CD4-positive, alpha-beta T cell treated with Interleukin-4 for 1 hour (primary cell): ENCODE data around the gene TLNRD1.

Source experiments
- DNase-seq, 2 donors: peaks; one replicate each; pipeline ENCODE4 v3.0.0-alpha.2; 2020 to 2022

TLNRD1 gene

DNA sequence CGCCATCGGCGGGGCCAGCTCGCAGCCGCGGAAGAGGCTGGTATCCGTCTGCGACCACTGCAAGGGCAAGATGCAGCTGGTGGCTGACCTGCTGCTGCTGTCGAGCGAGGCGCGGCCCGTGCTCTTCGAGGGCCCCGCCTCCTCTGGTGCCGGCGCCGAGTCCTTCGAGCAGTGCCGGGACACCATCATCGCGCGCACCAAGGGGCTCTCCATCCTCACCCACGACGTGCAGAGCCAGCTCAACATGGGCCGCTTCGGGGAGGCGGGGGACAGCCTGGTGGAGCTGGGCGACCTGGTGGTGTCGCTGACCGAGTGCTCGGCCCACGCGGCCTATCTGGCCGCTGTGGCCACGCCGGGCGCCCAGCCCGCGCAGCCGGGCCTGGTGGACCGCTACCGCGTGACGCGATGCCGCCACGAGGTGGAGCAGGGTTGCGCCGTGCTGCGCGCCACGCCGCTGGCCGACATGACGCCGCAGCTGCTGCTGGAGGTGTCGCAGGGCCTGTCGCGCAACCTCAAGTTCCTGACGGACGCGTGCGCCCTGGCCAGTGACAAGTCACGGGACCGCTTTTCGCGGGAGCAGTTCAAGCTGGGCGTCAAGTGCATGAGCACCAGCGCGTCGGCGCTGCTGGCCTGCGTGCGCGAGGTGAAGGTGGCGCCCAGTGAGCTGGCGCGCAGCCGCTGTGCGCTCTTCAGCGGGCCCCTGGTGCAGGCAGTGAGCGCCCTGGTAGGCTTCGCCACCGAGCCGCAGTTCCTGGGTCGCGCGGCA, 1.8 kb downstream of the TLNRD1 start:
- no peak for DNase-seq

DNA sequence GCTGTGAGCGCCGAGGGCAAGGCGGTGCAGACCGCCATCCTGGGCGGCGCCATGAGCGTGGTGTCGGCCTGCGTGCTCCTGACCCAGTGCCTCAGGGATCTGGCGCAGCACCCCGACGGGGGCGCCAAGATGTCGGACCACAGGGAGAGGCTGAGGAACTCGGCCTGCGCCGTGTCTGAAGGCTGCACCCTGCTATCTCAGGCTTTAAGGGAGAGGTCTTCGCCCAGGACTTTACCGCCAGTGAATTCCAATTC, 2.3 kb downstream of the TLNRD1 start:
- no peak for DNase-seq

DNA sequence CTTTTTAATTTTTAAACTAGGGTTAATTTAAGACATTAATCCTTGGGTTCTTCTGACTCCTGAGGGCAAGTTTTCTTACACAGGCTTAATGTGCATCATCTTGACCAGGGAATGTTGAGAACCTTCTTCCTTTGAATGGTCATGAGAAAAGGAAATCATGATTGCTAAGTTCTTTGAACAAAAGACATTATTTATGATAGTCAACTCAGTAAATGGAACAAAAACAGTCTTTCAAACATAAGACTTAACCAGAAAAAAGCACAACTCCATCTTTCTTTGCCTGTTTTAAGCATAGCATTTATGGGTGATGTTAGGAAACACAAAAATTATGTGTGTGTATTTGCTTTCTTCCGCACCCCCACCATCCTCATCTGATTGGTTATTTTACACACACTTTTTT, 5.4 kb downstream of the TLNRD1 start:
- DNase-seq, result no peak

DNA sequence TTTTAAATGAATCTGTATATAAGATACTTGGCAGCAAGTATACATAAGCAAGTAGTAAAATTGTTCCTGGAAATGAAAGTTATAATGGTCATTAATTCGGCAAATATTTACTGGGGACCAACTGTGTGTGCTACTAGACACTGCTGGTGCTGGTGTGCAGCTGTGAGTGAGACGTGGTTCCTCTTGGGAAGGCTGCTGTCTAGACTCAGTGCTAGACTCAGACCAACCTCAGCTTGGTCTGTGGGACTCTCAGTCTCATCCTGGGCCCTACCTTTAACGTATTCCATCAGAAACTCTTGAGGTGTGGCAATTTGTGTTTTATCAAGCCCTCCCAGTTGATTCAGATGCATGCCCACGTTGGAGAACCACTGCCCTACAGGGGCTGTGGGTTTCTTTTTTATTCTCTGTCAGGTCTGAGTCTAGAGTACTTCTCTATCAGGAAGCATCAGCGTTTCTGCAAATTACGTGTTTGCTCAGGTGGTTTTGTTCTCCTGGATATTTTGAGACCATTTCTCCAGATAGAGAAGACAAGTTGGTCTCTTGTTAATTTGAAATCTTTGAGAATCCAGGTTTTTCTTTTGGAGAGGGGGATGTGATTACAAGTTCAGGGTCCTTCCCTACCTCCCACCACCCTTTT, 6.8 kb downstream of the TLNRD1 start:
- no peak for DNase-seq

DNA sequence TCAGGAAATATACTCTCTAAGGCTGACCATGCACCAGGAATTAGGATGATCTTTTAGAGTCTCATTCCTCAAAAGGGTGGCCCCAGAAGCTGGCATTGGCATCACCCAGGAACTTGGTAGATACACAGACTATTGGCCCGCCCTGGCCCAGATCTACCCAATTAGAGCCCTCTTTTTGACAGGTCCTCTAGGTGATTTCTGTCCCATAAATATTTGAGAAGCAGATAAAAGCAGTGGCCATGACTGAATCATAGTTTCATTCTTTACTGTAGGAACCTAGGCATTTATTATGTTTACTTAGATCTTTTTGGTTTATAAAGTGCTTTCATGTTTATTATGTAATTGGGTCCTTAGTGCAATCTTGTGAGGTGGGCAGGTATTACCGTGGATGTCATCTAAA, 7.6 kb downstream of the TLNRD1 start:
- DNase-seq, result no peak

DNA sequence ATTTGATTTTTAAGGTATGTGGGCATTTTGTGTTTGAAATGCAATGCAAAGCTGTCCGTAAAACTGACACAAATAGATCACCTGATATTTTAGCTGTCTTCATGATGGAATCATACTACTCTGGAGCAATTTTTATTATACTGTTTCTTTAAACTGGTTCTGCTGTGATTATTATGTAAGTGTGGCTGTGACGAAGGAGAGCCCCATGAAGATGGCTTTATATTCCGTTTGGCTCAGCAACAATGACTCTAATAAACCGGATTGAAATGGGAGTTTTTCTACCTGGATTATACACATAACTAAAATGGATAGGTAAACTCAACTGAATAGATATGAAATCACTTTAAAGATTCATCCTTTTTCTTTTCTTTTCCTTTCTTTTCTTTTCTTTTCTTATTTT, 9.4 kb downstream of the TLNRD1 start:
- DNase-seq, result no peak

DNA sequence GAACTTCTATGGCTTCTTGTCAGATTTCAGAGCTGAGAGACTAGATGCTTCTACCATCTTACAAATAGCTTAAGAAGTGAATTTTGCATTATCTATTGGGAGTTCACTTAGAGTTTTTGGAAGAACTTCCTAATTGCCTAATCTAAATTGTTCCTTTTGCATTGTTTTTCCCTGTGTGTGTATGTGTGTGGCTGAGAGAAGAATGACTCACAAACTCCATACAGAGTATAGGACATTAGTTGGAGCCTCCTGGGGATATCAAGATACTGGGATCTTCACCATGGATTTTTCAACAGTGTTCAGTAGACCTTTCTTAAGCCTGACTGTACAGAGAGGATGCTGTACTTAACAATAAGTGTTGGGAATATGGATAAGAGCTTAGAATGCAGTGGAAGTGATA, 10.9 kb downstream of the TLNRD1 start:
- DNase-seq, result no peak

DNA sequence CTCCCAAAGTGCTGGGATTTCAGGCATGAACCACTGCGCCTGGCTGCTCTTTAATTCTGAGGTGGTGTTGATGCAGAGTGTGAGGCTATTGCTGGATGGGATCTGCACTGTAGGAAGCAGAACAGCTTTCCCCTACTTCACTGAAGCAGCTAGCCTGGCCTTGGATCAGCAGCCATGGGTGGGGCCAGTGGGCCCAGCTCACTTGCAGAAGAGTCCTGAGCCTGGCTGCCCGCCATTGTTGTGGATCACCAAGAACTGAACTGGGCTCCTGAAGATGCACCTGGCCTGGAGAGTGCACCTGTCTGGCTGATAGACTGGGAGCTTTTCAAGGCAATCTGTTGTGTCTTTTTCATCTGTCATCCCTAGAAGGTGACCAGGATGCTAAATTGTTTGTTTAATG, 11.9 kb downstream of the TLNRD1 start:
- no peak for DNase-seq

DNA sequence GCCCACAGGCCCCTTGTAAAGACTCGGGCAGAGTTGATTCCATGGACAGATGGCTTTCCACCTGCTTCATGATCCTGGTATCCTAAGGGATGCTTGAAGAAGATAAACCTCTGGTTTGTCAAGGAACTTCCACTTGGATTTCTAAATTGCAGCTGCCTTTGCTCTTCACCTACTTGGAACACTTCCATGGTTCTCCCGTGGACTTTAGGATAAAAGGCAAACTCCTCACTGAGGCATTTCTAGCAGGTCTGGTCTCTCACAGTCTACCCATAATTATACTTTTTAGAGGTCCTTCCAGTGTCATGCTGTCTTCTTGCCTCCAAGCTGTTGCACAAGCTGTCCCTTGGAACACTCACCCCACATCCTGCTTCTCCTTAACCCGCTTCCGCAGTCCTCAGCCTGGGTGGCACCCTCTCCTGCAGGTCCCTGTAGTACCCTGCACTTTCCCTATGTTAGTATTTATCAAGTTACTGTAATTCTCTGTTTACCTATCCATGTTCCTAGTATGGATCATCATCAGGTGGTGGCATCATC, 12.7 kb downstream of the TLNRD1 start:
- no peak for DNase-seq

DNA sequence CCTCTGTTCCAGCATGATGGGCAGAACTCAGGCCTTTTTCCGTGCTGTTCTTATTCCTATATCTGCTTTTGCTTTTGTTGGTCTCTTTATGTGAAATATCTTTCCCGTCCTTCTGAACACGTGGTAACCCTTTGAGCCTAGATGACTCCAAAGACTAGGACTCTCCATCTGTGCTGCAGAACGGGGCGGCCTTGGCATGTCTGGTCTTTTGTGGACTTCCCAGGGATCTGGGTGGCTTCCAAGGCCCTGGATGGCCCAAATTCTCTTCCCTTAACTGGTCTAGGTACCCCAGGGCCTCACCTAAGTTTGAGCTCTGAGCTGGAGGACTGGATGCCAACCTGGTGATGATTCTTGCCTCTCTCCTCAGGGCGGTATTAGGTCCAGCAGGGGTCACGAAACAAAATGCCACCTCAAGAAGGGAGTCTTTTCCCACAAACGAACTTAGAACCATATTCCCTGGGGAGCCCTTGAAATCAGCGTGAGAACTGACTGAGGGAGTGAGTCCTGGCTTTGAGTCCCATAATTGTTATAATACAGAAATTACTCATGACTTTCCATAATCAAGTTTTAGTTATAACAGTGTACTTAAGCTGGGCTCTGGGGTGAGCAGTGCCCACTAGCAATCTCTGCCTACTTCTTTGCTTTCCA, 13.8 kb downstream of the TLNRD1 start:
- no peak for DNase-seq

DNA sequence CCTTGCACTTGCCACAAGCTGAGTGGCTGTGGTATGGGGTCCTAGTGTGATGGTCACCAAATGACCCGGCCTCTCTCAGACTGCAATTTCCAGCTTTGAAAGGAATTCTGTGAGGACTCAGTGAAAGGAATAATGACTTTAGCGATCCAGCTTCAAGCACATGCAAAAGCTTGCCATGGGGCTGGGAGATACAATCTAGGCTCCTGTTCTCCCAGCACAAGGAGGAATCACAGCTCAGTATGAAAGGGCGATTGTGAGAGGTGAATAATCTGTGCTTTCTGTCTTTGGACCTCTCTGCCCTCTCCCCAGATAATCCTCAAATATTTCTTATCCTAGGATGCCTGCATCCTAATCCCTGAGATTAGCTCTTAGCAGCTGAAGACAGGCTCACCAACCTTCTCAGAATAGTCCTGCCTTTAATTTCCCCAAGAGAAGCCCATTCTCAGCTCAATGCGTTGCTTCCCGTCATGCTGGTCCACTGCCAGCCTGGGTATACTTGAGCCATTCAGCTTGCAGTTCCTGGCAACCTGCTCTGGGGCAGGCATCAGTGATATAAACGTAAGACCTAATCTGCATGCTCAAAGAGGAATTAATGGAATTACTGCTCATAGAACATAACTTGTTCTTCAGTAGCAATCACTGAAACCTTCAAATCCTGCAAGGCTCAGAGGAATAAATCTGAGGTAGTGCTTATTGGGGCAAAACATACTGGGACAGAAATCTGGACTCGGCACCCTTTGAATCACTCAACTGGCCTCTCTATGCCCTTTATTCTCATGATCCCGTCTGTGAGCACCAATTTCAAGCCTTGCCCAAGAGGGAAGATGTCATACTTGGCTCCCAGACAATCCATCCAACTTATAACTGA, 15.1 kb downstream of the TLNRD1 start:
- no peak for DNase-seq

DNA sequence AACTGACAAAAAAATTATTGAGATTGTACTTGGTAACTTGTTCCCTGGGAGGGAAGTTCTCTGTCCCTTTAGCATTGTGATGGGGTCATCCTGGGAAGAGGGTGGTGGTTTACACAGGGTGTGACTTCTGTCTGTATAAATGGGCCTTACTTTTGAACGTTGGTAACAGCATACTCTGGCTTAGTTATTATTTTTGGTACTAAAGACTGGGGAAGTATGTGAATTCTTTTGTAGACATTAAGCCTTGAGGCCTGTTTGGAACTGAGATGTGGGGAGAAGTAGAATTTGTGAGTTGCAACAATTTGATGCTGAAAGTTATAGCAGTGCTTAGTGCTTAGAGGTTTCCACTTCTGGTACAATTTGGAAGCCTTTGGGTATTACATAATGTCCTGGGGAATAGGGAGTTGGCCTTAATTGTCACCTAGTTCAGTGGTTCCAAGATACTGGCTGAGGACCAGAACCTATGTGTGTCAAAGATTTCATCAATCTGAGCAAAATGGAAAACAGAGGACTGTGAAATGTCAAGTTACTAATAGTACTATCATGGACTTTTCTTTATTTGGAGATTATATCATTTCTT, 15.9 kb downstream of the TLNRD1 start:
- DNase-seq, result no peak

DNA sequence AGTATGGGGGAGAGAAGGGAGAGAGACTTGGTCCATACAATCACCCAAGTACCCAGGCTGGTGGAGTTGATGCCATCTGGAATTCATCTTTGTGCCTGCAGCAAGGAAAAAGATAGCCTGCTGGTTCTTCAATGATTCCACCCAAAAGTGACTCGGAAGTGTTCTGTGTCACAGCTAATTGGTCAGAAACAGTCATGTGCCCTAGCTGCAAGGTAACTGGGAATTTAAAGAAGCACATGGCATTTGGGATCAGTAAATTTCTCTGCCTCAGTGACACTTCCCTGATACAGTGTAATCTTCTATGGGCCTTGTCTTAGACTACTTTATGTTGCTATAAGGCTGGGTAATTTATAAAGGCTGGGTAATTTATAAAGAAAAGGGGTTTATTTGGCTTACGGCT, 17.5 kb downstream of the TLNRD1 start:
- no peak for DNase-seq

DNA sequence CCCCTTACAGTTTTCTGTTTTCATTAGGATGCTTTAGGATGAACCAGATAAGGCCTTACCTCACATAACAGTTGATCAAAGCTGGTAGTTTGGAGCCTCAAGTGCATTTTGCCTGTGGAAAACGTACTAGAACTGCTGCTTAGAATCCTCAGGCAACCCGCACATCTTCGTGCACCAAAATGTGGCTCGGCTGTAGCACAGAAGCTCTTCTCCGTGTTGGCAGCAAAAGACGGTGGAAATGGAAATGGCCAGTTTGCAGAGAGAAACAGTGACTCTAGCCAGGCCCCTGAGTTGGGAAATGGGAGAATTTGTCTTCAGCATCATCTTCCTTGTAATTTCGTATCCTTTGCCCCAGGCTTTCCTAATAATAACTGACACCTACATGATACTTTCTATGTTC, 20.6 kb downstream of the TLNRD1 start:
- no peak for DNase-seq

DNA sequence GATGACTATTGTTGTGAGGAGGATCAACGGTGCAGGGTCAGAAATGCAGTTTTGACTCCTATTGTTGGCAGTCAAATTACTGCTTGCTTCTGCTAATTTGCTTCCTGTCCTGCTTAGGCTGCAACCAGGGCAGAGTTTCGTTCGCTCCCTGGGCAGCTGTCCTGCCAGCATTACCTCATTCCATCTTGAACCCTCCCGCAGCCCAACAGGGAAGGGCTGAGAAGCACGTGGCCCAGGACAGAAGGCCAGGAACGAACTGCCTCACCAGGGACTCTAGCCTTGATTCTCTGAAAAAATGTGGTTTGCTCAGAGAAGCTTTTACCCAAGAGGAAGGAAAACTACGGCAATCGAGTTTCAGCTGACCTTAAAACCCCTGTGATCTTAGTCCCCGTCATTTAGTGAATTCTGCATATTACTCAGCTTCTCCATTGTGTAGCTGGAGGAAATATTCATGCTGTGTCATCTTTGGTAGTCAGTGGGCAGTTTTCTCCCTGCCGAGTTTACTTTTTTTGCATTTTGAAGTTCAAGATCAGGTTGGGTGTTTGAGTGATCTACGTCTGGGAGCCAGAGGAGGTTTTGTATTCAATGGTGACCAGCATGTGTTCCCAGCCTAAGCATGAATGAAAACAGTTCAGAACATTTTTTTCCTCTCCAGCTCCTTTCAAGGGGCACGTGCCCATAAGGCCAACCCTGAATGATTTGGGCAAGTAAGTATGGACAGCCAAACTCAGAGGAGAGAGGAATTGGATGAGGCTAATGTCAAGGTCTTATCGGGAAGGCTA, 23.0 kb downstream of the TLNRD1 start:
- peak; percentile 26 to 68 for DNase-seq

DNA sequence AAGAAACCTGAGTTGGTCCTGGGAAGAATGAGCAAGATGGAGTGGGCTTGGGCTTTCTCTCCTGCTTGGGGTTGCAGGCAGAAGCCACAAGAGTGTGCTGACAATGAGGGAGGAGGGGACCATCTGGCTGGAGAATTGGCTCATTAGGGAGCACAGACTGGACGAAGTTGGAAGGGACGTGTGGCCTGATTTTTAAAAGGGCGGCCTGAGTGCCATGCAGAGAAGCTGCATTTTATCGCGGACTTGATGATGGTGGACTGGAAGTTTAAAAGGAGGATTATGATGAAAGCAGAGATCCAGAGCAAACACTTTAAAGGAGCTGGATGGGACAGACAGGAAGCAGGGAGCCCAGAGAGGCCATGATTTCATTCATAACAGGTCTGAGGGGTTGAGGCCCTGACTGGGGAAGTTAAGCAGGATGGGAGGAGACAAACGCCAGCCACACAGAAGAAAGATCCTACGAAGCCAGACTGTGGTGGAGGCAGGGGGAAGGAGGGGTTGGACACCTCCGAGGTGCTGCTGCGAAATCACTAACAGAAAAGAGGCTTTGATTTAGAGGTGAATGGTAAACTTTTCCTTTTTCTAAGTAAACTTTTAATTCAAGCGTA, 23.6 kb downstream of the TLNRD1 start:
- no peak for DNase-seq

DNA sequence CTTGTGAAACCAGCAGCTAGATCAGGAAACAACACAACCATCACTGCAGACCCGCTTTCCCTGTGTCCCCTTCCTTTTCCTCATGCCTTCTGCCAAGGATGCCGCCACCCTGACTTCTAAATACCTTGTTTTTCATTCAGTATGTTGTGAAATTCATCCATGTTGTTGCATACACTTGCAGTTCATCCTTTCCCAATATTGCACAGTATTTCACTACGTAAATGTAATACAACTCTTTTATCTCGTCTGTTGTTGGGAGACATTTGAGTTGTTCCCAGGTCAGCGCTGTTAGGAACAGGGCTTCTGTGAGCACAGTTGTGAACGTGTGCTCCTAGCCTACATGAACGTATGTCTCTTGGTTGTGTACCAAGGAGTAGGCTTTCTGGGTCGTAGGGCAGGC, 24.2 kb downstream of the TLNRD1 start:
- DNase-seq, result no peak

DNA sequence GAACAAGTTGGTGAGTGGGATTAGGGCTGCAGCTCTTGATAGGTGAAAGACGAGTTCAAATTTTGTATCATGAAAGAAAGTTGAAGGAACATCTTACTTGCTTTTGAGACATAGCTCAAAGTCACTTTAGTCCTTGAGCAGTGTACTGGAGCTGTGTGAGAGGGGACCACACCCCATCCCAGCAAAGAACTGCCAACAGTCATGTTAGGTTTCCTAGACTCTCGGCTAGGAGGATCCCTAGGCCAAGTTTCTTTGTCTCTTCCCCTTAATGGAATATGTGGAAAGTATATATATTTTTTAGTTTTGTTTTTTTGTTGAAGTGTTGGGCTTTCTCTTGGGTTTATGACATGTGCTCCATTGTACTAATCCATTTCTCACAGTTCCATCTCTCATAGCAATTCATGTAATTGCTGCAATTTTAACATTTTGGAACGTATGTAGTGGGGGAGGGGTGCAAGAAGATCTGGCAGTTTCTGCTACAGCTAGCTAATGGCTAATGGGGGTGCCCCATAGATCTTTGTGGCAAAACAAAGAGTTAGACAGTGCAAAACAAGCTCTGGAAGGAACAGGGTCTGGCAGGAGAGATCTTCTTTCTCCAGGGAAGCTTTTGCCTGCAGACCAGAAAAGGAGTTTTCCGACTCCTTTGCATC, 25.1 kb downstream of the TLNRD1 start:
- DNase-seq, result no peak

DNA sequence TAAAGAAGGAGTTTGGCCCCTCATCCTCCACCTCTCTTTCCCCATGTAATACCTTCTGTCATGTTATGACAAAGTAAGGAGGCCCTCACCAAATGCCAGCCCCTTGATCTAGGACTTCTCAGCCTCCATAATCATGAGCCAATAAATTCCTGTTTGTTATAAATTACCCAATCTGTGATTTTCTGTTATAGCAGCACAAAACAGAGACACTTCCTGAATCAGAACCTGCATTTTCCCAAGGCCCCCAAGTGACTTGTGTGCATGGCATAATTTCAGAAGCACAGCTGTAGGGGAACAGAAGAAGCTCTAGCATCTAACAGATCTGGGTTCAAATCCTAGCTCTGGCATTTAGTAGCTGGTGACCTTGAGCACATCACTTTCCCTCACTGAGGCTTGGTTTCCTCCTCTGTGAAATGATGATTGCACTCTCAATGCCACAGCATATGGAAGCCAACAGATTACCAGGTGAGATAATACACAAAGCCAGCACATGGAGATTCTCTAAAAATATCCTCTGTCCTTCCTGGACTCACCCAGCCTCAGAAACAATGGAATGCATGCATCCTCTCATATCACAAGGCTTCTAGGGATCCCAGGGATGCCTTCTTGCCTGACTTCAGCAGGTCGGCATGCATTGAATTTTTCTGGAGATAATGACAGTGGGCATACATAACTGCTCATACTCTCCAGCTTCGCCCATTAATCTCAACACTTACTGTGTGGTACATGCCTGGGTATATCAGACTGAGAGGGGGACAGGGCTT, 26.3 kb downstream of the TLNRD1 start:
- no peak for DNase-seq
